Testis (tissue), 2 donors: ENCODE results near the gene GPD1L.

Experiments
- CTCF ChIP-seq, 3 experiments: fragments of 450-650 bp in 2 of 3; fragments of 200-600 bp in 1 of 3; sonication (generic) in 1 of 3; IDR thresholded peaks; one replicate each; pipeline ENCODE4 v1.5.1; 2016 to 2019; ENCODE audit warnings: antibody characterized with exemption in 3 of 3, mild to moderate bottlenecking in 2 of 3, moderate library complexity in 1 of 3
- POLR2A ChIP-seq: fragments of 450-650 bp; IDR thresholded peaks from one replicate; pipeline ENCODE4 v1.6.1; 2017; ENCODE audit warnings: antibody characterized with exemption, mild to moderate bottlenecking, moderate library complexity

GRCh38 chr3:32203854-32204253, 97.4 kb downstream of the GPD1L start:
- TF ChIP-seq CTCF (IDR thresholded peaks at IDR 0.05) (no peak), POLR2A (no peak)
